C4-2B (cell line): ENCODE measurements around the gene NAXD.

Source experiments
- CTCF ChIP-seq: fragments of 450-650 bp; conservative IDR thresholded peaks from 2 replicates; pipeline ENCODE4 v1.5.1; 2017; ENCODE audit warnings: mild to moderate bottlenecking
- ZFX ChIP-seq: fragments of 450-650 bp; IDR thresholded peaks from 2 replicates; pipeline ENCODE4 v1.6.1; 2017

GRCh38 chr13:110664673-110665072, 49.3 kb downstream of the NAXD start:
- no peak for TF ChIP-seq CTCF
- TF ChIP-seq ZFX: no peak
